ENCODE results near the gene KIRREL3.

Gene KIRREL3

GRCh38 chr11:126433989-126434949 is 566.3 kb downstream of the KIRREL3 start:
- DNase-seq, result no peak
- in situ Hi-C loops (cut with HindIII; ENCODE audit: low pct_ligation_motif_present, low pct_unique_long_range_greater_than_20kb, low sequenced_read_pairs), result no loop called here

DNA sequence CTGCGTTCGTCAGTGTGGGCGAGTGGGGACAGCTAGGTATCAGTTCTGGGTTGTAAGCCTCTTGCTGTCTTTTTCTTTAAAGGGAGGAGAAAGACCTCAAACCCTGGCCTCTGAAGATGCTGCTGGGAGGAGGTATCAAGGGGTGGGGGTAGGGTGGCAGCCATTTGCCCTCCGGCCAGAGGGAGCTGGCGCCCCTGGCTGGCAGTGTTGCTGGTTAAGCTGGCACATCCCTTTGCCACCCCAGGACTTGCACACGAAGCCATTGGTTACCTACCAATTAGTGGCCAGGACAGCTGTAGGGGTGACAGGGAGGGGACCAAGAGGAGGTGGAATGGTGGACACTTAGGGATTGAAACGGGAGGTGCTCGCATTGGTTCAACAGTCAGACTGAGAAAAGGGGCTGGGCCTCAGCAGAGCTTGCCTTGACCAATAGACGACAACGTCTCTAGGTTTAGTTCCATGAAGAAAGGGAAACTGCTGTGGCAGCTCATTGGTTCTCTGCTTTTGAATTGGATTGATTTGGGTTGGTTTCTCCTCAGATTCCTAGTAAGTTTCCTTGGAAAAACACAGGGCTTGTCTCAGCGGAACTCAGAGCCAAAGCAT is 567.2 kb downstream of the KIRREL3 start:
- no peak for DNase-seq
- in situ Hi-C loops (cut with HindIII; ENCODE audit: low pct_ligation_motif_present, low pct_unique_long_range_greater_than_20kb, low sequenced_read_pairs), result no loop called here

- DNase-seq, result no peak
- in situ Hi-C loops (cut with HindIII; ENCODE audit: low pct_ligation_motif_present, low pct_unique_long_range_greater_than_20kb, low sequenced_read_pairs), result no loop called here
These were observed 568.0 kb downstream of the KIRREL3 start for GRCh38 chr11:126432525-126432924.

- no peak for DNase-seq
- in situ Hi-C loops (cut with HindIII; ENCODE audit: low pct_ligation_motif_present, low pct_unique_long_range_greater_than_20kb, low sequenced_read_pairs), result no loop called here
These were observed 568.5 kb downstream of the KIRREL3 start for GRCh38 chr11:126432065-126432461.

DNA sequence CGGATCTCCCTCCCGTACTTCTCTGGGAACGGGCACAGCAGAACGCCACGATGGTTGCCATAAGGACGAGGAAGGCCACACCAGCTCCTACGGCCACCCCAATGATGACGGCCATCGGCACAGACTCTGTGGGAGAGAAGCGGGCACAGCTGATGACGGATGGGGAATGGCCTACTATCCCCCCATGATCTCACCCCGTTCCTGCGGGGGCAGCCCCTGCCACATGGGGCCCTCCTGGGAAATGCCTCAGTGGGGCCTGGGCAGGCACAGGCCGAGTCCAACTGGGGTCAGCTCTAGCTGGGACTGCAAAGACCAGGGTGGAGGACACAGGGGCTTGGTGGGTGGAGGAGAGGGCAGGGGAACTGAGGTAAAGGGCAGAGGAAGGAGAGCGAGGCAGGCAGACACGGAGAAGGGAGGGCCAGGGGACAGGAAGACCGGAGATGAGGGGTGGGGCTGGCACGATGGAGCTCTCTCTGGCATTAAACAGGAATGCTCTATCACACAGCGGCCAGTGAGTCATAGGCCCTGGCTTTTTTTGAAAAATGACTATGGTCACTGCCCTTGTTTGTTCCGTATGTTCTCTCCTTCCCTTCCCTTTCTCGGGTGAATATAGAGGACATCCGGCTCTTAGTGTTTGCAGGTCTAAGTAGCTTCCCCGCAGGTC is 569.0 kb downstream of the KIRREL3 start:
- DNase-seq, result peak; percentile 27
- in situ Hi-C loops (cut with HindIII; ENCODE audit: low pct_ligation_motif_present, low pct_unique_long_range_greater_than_20kb, low sequenced_read_pairs), result no loop called here

DNA sequence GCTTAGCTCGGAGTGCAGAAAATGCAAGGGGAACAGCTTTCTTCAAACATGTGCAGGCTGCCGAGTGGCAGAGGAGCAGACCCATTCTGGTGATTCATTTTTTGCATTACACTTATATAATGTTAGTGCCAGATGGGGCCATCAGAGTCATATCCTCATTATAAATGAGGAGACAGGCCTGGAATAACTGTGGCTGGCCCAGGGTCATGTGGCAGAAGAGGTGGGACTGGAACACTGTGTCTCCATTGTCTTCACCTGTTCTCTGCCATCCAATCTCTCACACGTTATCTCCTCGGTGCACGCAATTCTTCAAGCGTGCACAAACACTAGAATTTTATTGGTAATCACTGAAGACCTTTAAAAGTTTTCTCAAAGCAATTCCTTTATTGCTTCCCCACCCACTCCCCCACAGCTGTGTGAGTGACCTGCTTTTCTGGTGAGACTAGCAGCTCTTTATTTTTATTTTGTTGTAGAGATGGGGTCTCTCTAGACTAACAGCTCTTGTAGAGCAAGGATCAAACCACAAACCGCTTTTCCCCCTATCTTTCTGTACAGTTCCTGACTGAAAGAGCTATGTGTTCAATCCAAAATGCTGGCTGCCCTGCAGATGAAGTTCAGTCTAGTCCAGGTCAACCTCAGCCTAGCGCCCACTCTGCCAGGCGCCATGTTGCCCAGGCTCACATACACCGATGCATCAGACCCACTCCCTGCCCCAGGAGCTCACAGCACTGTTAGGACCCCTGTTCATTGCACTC is 569.8 kb downstream of the KIRREL3 start:
- in situ Hi-C loops (cut with HindIII; ENCODE audit: low pct_ligation_motif_present, low pct_unique_long_range_greater_than_20kb, low sequenced_read_pairs), result no loop called here
- no peak for DNase-seq

DNA sequence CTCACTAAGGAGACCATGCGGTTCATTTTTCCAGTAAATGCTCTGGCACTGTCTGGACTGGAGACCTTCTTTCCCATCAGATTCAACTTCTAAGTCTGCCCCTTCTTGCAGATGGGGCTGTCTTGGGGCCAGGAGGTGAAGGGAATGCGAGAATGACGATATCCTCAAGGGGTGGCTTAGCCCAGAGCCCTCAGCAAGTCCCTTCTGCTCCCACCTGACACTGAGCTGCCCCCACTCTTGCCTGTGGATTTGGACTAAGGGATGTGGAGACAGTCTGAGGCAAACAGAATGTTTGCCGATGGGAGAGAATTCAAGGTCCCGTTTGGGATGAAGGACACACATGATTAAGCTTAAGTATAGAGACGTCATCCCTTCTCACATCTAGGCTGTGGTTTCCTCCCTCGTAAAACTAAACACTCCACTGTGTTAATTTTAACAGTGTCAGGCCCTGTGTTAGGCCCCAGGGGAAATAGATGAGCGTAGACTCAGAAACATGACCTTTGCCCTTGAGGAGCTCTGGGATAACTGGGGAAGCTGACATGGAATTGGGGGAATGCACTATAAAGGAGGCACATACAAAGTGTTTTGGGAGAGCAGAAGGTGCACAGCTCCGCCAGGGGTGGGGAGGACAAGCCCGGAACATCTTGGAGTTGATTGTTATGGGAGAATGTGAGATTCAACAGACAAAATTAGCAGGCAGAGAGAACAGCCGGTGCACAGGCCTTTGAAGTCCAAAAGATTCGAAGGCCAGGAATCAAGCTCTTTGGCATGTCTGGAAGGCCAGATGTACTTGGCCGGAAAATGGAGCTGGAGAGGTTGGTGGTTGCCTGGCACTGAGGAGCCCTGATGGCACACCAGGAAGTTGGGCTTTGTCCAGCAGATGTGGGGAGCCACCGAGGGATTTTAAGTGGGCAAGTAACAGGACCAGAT is 573.5 kb downstream of the KIRREL3 start:
- in situ Hi-C loops (cut with HindIII; ENCODE audit: low pct_ligation_motif_present, low pct_unique_long_range_greater_than_20kb, low sequenced_read_pairs), result no loop called here
- DNase-seq, result no peak

DNA sequence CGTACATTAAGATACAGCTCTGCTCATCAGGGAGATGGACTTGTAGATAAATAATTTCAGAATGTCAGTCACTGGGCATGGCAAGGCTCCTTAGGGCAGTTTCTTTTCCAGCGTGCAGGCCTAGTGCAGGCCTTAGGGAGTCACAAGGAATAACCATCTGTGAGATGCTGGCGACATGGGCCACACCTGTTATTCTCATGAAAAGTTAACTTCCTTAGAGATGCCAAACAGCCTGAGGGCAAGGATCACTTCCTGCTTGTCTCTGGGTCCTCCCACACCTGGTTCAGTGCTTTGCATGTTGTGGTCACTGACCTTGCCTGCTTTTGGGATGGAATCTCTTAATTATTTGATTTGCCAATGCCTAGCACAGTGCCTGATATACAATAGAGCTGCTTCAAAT is 574.5 kb downstream of the KIRREL3 start:
- DNase-seq, result no peak
- in situ Hi-C loops (cut with HindIII; ENCODE audit: low pct_ligation_motif_present, low pct_unique_long_range_greater_than_20kb, low sequenced_read_pairs), result no loop called here

DNA sequence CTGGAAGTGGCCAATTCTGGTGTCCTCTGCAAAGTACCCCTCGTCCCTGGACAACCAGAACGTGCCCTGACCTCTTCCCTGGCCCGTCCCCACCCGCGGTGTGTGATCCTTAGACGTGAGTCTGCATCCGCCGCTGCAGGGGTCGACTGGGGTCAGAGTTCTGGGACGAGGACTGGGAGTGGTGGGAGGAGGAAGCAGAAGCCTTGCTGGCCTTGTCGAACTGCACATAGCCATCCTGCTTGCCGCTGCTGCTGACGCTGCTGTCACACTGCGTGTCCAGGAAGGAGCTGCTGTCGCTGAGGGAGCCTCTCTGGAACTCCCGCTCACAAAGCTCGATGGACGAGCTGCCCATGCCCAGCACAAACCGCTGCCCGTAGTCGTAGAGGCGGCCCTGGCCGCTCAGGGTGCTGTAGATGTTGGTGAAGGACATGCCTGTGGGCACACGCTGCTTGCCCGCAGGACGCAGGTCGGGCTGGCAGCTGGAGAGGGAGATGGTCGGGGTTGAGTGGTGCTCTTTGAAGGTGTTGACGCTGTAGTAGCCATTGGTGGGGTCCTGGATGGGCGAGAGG is 576.0 kb downstream of the KIRREL3 start:
- in situ Hi-C loops (cut with HindIII; ENCODE audit: low pct_ligation_motif_present, low pct_unique_long_range_greater_than_20kb, low sequenced_read_pairs), result no loop called here
- no peak for DNase-seq

GRCh38 chr11:126423743-126424142 is 576.8 kb downstream of the KIRREL3 start:
- no peak for DNase-seq

GRCh38 chr11:126423154-126423553 is 577.4 kb downstream of the KIRREL3 start:
- DNase-seq, result no peak
- in situ Hi-C loops (cut with HindIII; ENCODE audit: low pct_ligation_motif_present, low pct_unique_long_range_greater_than_20kb, low sequenced_read_pairs), result no loop called here

More at GRCh38 chr11:126423743-126424142, 576.8 kb downstream of the KIRREL3 start:
- in situ Hi-C loops (cut with HindIII; ENCODE audit: low pct_ligation_motif_present, low pct_unique_long_range_greater_than_20kb, low sequenced_read_pairs), result no loop called here

- in situ Hi-C loops (cut with HindIII; ENCODE audit: low pct_ligation_motif_present, low pct_unique_long_range_greater_than_20kb, low sequenced_read_pairs), result no loop called here
- no peak for DNase-seq
These were observed 578.1 kb downstream of the KIRREL3 start for GRCh38 chr11:126422446-126422845.

DNA sequence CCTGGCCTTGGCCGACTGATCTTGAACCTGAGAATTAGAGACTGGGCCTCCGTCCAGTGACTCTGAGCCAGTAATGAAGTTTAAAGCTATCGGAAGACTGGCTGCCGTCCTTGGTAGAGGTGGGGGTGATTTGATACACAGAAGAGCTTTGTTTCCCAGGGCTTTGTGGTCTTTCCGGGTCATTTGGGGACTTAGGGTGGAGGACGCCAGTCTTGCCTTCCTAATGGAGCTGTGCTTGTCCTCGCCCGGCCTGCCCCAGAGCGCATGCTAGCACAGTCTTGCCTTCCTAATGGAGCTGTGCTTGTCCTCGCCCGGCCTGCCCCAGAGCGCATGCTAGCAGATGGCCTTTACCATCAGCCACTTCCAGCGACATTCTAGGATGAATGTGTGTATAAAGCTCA is 579.3 kb downstream of the KIRREL3 start:
- in situ Hi-C loops (cut with HindIII; ENCODE audit: low pct_ligation_motif_present, low pct_unique_long_range_greater_than_20kb, low sequenced_read_pairs), result no loop called here
- DNase-seq, result no peak

GRCh38 chr11:126420698-126421256 is 579.8 kb downstream of the KIRREL3 start:
- in situ Hi-C loops (cut with HindIII; ENCODE audit: low pct_ligation_motif_present, low pct_unique_long_range_greater_than_20kb, low sequenced_read_pairs), result no loop called here
- no peak for DNase-seq

GRCh38 chr11:126419801-126420697 is 580.5 kb downstream of the KIRREL3 start:
- in situ Hi-C loops (cut with HindIII; ENCODE audit: low pct_ligation_motif_present, low pct_unique_long_range_greater_than_20kb, low sequenced_read_pairs), result no loop called here
- DNase-seq, result no peak

DNA sequence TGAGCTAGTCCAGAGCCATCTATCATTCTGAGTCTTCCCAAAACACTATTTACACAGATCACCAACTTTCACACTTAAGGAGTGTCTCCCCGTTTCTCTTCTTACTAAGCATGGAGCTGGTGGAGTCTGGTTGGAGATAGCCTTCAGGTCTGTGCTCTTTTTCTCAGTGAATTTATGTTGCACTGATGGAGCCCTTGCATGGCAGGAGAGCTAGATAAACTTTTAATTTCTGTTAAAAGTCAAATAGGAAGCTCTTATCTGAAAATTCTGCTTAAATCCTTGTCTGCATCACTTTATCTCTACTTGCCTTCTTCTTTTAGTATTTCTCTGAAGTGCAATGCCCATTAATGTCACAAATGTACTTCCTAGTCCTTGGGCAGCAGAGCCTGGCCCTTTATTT is 581.7 kb downstream of the KIRREL3 start:
- in situ Hi-C loops (cut with HindIII; ENCODE audit: low pct_ligation_motif_present, low pct_unique_long_range_greater_than_20kb, low sequenced_read_pairs), result no loop called here
- no peak for DNase-seq
